ACHN (cell line): ENCODE results near the gene MARVELD3.
A peak's percentile ranks its signal among the peaks of the same experiment; 100 is the strongest.
"Not testable (repeated sequence)": the region's sequence is repeated elsewhere in the genome, so short reads cannot be mapped to it uniquely, and the experiment has no call there.

Experiments
- DNase-seq: peaks from one replicate; pipeline ENCODE4 v3.0.0-alpha.2; 2015
- in situ Hi-C: cut with HindIII; loops from 2 replicates; pipeline ENCODE4 v1.10.0; 2017; ENCODE audit warnings: low sequenced_read_pairs, low pct_ligation_motif_present, low pct_unique_long_range_greater_than_20kb

The MARVELD3 gene

GRCh38 chr16:71658771-71659170 lies 32.8 kb downstream of the MARVELD3 start:
- peak; percentile 82 for DNase-seq
- in situ Hi-C loops: no loop called here

DNA sequence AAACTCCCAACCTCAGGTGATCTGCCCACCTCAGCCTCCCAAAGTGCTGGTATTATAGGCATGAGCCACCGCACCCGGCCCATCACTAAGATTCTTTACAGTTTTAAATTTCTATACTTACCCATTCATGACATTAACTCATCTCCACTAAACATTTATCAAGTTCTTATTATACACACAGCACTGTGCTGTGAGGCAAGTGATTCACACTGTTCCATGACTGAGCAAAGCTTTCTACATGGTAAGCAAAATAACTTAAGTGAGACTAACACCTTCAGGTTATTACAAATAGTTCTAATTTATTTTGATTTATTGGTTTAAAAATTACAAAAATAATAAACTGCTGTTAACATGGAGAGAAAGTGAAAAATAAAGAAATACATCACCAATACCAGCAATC lies 33.5 kb downstream of the MARVELD3 start:
- in situ Hi-C loops: no loop called here

DNA sequence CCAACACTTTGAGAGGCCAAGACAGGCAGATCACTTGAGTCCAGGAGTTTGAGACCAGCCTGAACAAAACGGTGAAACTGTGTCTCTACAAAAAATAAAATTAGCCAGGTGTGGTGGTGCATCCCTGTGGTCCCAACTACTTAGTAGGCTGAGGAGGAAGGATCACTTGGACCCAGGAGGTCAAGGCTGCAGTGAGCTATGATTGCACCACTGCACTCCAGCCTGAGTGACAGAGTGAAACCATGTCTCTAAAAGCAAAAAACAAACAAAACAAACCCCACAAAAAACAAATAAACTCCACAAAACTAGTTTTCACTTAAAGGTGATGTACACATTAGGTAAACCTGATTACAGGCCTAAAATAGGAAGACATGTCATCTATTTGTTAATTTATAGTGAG lies 40.3 kb downstream of the MARVELD3 start:
- in situ Hi-C loops: no loop called here
- DNase-seq: no peak

More for the DNA sequence above, 33.5 kb downstream of the MARVELD3 start:
- DNase-seq: no peak

- in situ Hi-C loops: no loop called here
- DNase-seq: no peak
Observed at GRCh38 chr16:71666928-71667707, 41.1 kb downstream of the MARVELD3 start.

DNA sequence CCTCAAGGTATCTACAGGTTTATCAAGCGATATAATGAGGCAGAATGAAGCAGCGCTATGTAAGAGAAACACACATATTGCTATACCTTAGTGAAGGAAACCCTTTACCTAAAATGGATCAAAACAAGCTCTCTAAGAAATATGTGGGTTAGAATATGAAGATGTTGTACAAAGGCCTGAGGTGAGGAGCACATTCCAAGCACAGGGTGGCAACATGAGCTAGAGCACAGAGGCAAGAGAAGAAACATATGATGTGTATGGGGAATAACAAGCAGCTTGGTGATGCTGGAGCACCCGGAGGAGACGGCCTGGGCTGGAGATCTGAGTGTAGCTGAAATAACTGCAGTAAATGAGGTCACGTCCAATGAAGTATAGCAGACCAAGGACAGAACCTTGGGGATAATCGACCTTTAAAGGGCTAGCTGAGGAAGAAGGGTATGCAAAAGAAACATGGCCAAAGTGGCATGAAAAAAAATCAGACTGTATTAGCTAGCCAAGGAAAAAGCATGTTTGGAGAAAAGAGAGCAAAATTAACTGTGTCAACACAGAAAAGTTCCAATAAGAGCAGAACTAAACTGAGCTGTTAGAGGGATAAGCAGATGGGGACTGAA lies 44.0 kb downstream of the MARVELD3 start:
- no peak for DNase-seq
- in situ Hi-C loops: no loop called here

DNA sequence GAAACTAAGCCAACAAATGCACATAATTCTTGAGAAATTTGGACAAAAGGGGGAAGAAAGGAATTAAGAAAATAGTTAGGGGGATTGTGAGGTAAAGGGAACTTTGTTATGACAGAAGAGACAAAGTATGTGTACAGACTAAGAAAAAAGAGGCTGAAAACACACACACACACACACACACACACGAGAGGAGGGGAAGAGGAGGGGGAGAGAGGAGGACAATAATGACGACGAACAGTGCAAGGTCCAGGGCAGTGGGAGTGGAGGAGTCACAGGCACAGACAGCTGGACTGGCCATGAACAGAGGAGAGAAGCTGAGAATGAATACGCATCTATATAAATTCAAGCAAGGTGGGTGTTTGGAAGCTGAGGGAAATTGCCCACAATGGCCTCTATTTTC lies 44.6 kb downstream of the MARVELD3 start:
- DNase-seq: no peak

DNA sequence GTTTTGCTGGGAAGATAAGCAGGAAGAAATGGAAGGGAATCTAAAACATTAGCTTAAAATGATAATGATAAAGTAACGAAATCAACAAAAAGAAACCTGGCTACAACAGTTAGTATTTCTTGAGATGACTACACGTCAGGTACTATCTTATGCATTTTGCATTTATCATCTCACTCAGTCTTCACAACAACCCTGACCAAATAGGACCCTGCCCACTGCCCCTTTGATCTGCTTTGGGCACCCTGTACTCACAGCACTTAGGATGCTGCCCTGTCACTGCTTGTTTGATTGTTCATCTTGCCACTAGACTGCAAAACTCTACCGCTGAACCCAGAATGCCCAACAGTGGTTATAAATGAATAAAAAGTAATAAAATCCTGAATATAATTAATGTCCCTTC lies 45.2 kb downstream of the MARVELD3 start:
- no peak for DNase-seq
- in situ Hi-C loops: no loop called here

More for the DNA sequence above, 44.6 kb downstream of the MARVELD3 start:
- in situ Hi-C loops: no loop called here

DNA sequence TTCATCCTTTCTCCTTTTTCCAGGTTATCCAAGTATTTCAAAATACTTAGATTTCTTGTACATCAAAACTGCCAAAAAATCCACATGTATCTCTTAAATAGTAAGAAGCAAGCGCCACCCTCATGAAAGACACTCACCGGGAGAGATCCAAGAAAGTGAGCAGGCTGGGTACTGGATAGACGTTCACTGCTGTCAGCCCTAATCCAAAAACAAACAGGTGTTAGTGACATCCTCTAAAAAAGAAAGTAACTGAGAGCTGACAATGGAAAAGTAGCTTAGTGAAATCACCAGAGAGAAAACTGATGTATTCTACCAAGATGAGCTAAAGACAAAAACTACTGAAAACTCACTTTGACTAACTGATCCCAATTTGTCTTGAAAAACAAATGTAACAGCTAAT lies 46.1 kb downstream of the MARVELD3 start:
- in situ Hi-C loops: no loop called here
- DNase-seq: no peak

- DNase-seq: no peak
- in situ Hi-C loops: no loop called here
Observed at GRCh38 chr16:71672803-71673581, 47.0 kb downstream of the MARVELD3 start.

DNA sequence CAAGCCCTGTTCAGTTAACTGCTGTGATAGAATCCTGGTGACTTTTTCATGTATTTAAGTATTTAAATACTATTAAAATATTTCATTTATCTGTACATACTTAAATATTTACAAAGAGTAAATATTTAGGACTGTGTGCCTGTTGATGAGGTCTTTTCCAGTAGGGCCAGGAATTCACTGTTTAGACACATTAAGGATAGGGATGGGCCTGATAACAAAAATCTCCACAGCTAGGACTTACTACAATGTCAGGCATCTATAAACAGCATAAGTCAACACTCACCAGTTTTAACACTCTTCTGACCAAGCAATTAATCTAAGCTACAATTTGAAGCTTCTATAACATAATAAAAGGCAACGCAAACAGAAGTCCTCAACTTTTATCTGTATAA lies 47.6 kb downstream of the MARVELD3 start:
- in situ Hi-C loops: no loop called here
- DNase-seq: no peak

DNA sequence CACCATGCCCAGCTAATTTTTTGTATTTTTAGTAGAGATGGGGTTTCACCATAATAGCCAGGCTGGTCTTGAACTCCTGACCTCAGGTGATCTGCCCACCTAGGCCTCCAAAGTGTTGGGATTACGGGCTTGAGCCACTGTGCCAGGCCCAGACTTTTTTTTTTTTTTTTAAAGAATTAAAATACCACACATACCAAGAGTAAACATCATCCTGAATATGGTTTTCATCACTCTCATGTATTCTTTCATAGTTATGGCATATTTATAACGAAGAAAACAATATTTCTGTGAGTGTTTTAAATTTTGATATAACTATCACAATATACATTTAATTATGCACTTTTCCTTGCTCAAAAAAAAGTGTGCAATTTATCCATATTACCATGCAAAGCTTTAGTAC lies 48.2 kb downstream of the MARVELD3 start:
- in situ Hi-C loops: no loop called here
- DNase-seq: no peak

DNA sequence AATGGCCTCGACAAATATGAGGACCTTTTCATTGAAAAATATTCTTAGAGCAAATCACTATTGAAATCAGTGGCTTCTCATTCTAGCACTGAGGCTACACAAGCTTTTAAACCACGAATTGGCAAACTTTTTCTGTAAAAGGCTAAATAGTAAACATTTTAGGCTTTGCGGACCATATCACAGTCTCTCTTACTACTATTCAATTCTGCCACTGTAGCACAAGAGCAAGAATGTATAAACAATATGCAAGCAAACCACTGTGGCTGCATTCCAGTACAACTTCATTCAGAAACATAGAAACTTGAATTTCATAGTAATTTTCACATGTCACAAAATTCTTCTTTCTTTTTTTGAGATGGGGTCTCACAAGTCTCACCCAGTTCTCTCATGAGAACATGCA lies 49.4 kb downstream of the MARVELD3 start:
- in situ Hi-C loops: no loop called here
- no peak for DNase-seq

- DNase-seq: no peak
- in situ Hi-C loops: no loop called here
Observed at GRCh38 chr16:71676236-71676635, 50.3 kb downstream of the MARVELD3 start.

DNA sequence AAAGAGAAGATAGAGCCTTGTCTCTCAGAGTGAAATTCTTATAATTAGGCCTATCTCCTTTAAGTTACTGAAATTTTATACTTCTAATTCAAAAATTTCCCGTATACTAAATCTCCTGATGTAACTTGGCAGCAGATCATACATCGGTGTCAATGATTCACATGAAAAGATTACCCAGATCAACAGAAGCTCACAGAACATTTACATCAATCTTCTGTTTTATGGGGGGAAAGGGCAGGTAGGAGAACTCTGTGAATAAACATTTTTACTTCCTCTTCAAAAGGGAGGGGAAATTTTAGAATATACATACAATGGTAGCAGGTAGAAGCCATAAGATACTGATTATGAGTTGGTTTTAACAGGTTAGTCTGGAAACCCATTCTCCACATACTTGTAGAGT lies 55.4 kb downstream of the MARVELD3 start:
- in situ Hi-C loops: no loop called here
- DNase-seq: no peak

DNA sequence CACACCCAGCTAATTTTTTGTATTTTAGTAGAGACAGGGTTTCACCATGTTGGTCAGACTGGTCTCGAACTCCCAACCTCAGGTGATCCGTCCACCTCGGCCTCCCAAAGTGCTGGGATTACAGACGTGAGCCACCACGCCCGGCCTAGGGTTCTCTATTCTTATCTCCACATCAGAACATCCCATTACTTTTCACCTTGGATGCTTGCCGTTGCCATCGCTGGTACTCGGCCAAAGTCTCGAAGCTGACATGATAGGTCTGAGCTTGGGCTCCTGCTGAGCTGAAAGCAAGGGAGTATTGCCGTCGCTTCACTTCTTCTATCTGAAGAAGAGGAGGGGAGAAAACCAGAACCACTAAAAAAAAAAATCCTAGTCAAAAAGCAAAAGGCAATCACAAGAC lies 58.3 kb downstream of the MARVELD3 start:
- DNase-seq, in situ Hi-C loops: not testable (repeated sequence)
